Right lobe of liver (tissue), 6 donors: ENCODE data around the gene CDC25A. TPM values are rescaled to one million over a fixed set of nuclear protein-coding genes. Genes with fewer than 3 reads are reported as not detected.
A peak's percentile ranks its signal among the peaks of the same experiment; 100 is the strongest.
"Not testable (repeated sequence)": the region's sequence is repeated elsewhere in the genome, so short reads cannot be mapped to it uniquely, and the experiment has no call there.

Experiments used
- ATAC-seq, 4 donors: fragments of 200-7000 bp; cut with Tn5 transposase; one replicate each; pipeline ENCODE4 v1.9.1; 2020; ENCODE audit warnings: mild to moderate bottlenecking in 4 of 4, moderate library complexity in 4 of 4
- DNase-seq, 3 donors: peaks; one replicate each; pipeline ENCODE4 v3.0.0-alpha.2; 2020
- H3K27ac ChIP-seq, 3 donors: fragments of 200-600 bp; one replicate each; pipeline ENCODE4 v1.8.0; 2022
- H3K27me3 ChIP-seq, 2 donors: fragments of 200-600 bp; one replicate each; pipeline ENCODE4 v1.8.0; 2022
- H3K36me3 ChIP-seq, 4 donors: fragments of 200-600 bp; sonication (generic) in 1 of 4; one replicate each; pipeline versions ENCODE4 v1.5.1 to v1.8.0; 2017 to 2022; ENCODE audit warnings: control low read depth in 1 of 4
- H3K4me1 ChIP-seq, 4 donors: fragments of 200-600 bp; sonication (generic) in 1 of 4; one replicate each; pipeline versions ENCODE4 v1.5.1 to v1.8.0; 2017 to 2022; ENCODE audit warnings: control low read depth in 1 of 4
- H3K4me3 ChIP-seq, 3 donors: fragments of 200-600 bp; one replicate each; pipeline ENCODE4 v1.8.0; 2022
- H3K9me3 ChIP-seq, 4 donors: fragments of 200-600 bp; sonication (generic) in 1 of 4; one replicate each; pipeline versions ENCODE4 v1.5.1 to v1.8.0; 2017 to 2022; ENCODE audit warnings: control low read depth in 1 of 4
- POLR2A ChIP-seq: fragments of 450-650 bp; IDR thresholded peaks from one replicate; pipeline ENCODE4 v1.6.1; 2017; ENCODE audit warnings: antibody characterized with exemption, mild to moderate bottlenecking
- WGBS: methylation state at CpG from one replicate; pipeline ENCODE4 v1.1.6; 2018; ENCODE audit warnings: low coverage, low lambda C conversion rate; ENCODE audit not compliant: insufficient coverage; ENCODE audit errors: missing lambda C conversion rate; 5-methylcytosine and 5-hydroxymethylcytosine counted together
- intact Hi-C, 2 donors: fragments of 100-400 bp; cut with DNase I; formaldehyde crosslinking; loops; one replicate each; pipeline versions ENCODE4 v1.11.2 to v1.14.1; 2022
- total RNA-seq, 6 experiments: library from RNA; depleted of rRNA in 2 of 6; stranded (reverse); fragments of >200 nt in 2 of 6; fragmentation: NEBNext Ultra II Directional in 3 of 6; extraction: Animal tissue kit (Norgen Biotek cat#: 25700) in 3 of 6; gene quantifications; one replicate each; pipeline versions ENCODE4 v1.1.0 to v1.2.4, GENCODE V29; 2016 to 2023
- TF ChIP-seq, protein P1 (sequence below), 4 donors: fragments of 200-600 bp in 3 of 4; fragments of 450-650 bp in 1 of 4; IDR thresholded peaks; one replicate each; pipeline versions ENCODE4 v1.5.1 to v1.8.0; 2016 to 2022; ENCODE audit warnings: antibody characterized with exemption in 4 of 4, mild to moderate bottlenecking in 2 of 4
- donor health status: DM: no; HTN: yes; CAD: no.
- donor health status: DM: no; HTN: no; CAD: no.
- donor health status: DM: no; HTN: no; CAD: no.
- donor health status: DM: no; HTN: yes; CAD: no.
- donor health status: DM: no; HTN: yes; CAD: no.

The CDC25A gene
- total RNA-seq, 6 experiments from 2014 or later, result 0.27 to 8.8 (median 0.56) TPM

DNA sequence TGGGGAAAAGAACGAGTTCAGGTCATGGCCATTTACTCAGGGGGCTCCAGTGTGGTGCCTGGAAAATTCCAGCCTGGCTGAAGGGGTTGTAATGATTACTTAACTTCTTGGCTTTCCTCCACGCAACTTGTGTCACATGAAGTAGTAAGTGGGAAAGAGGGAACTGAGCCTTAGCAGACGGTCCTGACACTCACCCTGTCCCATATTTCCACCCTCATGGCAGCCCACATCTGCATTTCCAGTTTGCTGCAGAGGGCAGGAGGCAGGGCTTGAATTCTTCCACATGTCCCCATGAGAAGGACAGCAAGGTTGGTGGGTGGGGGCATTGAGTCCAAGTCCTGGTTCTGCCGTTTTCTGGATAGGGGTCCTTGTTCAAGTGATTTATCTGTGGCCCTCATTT is 27.2 kb upstream of the CDC25A start:
- H3K4me1 ChIP-seq, result no peaks in the 10 kb centered on the region
- H3K27me3 ChIP-seq, result no peaks in the 10 kb centered on the region
- H3K4me3 ChIP-seq, result no peak overlapping the region
- 17% methylated on average over 3 of the region's 4 CpGs for WGBS
- intact Hi-C loops, result no loop called here
- no peaks in the 10 kb centered on the region for H3K36me3 ChIP-seq
- DNase-seq (no peak), ATAC-seq (peak; percentile 64 to 84 (median 72))
- peak overlapping the region in 1 of 3 donors; percentile 8 for H3K27ac ChIP-seq
- no peak for TF ChIP-seq POLR2A
- TF ChIP-seq, protein P1, sequence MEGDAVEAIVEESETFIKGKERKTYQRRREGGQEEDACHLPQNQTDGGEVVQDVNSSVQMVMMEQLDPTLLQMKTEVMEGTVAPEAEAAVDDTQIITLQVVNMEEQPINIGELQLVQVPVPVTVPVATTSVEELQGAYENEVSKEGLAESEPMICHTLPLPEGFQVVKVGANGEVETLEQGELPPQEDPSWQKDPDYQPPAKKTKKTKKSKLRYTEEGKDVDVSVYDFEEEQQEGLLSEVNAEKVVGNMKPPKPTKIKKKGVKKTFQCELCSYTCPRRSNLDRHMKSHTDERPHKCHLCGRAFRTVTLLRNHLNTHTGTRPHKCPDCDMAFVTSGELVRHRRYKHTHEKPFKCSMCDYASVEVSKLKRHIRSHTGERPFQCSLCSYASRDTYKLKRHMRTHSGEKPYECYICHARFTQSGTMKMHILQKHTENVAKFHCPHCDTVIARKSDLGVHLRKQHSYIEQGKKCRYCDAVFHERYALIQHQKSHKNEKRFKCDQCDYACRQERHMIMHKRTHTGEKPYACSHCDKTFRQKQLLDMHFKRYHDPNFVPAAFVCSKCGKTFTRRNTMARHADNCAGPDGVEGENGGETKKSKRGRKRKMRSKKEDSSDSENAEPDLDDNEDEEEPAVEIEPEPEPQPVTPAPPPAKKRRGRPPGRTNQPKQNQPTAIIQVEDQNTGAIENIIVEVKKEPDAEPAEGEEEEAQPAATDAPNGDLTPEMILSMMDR (IDR thresholded peaks at IDR 0.05), result no peak
- no peaks in the 10 kb centered on the region for H3K9me3 ChIP-seq

DNA sequence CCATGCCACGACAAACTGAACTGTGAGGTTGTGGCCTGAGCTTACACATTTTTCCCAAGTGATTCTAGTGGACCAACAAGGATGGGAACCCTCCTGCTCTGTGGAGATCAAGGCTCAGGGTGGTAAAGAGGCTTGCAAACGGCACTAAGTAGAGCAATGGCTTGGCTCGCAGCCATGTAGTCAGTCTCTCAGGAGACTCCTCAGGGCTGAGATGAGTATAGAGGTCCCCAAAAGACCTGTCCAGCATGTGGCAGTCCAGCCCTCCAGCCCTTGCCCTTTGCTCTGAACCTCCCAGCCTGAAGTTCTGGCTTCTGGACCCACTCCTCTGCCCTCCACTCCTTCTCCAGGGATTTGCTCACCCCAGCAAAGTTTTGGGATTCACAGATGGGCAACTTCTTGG is 26.8 kb upstream of the CDC25A start:
- H3K27me3 ChIP-seq, result no peaks in the 10 kb centered on the region
- H3K9me3 ChIP-seq, result no peaks in the 10 kb centered on the region
- WGBS, result 38% methylated on average over 2 of the region's 3 CpGs
- H3K4me1 ChIP-seq, result no peaks in the 10 kb centered on the region
- TF ChIP-seq POLR2A, result no peak
- TF ChIP-seq, protein P1 (IDR thresholded peaks at IDR 0.05), result no peak
- H3K4me3 ChIP-seq, result no peak overlapping the region
- H3K27ac ChIP-seq, result peak overlapping the region in 1 of 3 donors; percentile 8
- ATAC-seq (peak; percentile 15 to 60 (median 50)), DNase-seq (no peak)
- no peaks in the 10 kb centered on the region for H3K36me3 ChIP-seq
- intact Hi-C loops, result no loop called here

DNA sequence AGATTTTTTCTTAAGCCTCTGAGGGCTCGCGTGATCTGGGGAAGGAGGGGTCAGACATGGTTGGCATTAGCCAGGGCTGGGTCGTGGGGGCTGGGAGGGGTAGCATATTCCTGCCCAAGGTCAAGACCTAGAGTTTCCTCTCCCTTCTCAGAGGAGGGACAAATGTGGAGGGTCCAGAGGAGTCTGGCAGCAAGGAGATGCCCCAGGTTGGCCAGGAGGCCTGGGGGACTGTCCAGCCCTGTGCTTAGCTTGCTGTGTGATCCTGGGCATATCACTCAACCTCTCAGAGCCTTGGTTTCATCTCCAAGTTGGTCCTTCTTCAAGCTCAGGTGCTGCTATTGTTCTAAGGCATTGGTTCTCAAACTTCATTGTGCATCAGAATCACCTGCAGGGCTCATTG is 26.0 kb upstream of the CDC25A start:
- ATAC-seq (no peak), DNase-seq (no peak)
- Histone ChIP-seq H3K4me1 (no peaks in the 10 kb centered on the region), H3K27ac (no peak overlapping the region), H3K36me3 (no peaks in the 10 kb centered on the region), H3K9me3 (no peaks in the 10 kb centered on the region), H3K4me3 (no peak overlapping the region), H3K27me3 (no peaks in the 10 kb centered on the region)
- WGBS, result 87% methylated on average over 3 of the region's 3 CpGs
- intact Hi-C loops, result no loop called here
- TF ChIP-seq POLR2A, result no peak
- TF ChIP-seq, protein P1 (IDR thresholded peaks at IDR 0.05), result no peak

DNA sequence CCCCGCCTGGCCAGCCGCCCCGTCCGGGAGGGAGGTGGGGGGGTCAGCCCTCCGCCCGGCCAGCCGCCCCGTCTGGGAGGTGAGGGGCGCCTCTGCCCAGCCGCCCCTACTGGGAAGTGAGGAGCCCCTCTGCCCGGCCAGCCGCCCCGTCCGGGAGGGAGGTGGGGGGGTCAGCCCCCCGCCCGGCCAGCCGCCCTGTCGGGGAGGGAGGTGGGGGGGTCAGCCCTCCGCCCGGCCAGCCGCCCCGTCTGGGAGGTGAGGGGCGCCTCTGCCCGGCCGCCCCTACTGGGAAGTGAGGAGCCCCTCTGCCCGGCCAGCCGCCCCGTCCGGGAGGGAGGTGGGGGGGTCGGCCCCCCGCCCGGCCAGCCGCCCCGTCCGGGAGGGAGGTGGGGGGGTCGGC is 23.6 kb upstream of the CDC25A start:
- H3K27me3 ChIP-seq, ATAC-seq, H3K4me3 ChIP-seq, intact Hi-C loops, H3K36me3 ChIP-seq, H3K9me3 ChIP-seq, H3K27ac ChIP-seq, DNase-seq, H3K4me1 ChIP-seq: not testable (repeated sequence)
- WGBS, result no CpG with 5 or more reads among the region's 36 CpGs

DNA sequence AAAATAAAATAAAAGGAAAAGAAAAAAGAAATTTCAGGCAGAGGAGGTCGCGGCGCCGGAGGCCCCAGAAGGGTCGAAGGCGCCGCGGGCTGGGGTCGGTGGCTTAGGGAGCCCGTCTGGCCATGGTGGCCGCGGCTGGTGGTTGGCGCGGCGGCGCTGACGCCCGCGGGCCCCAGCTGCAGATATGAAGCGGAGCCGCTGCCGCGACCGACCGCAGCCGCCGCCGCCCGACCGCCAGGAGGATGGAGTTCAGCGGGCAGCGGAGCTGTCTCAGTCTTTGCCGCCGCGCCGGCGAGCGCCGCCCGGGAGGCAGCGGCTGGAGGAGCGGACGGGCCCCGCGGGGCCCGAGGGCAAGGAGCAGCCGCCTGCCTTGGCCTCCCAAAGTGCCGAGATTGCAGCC is 22.3 kb upstream of the CDC25A start:
- H3K4me3 ChIP-seq, H3K27me3 ChIP-seq, intact Hi-C loops, ATAC-seq, H3K36me3 ChIP-seq, H3K4me1 ChIP-seq, H3K9me3 ChIP-seq, H3K27ac ChIP-seq, DNase-seq: not testable (repeated sequence)
- WGBS, result no CpG with 5 or more reads among the region's 48 CpGs

DNA sequence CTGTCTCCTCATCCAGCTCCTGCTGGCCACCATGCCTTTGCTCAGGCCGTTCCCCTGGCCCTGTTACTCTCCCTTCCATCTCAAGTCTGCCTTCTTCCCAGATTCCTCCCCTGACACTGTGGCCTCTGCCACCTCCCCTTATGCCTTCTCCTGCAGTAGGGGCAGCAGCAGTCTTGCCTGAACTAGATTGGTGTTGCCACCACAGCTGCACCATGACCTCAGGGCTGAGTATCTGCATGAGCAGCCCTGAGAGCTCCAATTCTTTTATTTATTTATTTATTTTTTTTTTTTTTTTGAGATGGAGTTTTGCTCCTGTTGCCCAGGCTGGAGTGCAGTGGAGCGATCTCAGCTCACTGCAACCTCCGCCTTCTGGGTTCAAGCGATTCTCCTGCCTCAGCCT is 21.2 kb upstream of the CDC25A start:
- TF ChIP-seq POLR2A, result no peak
- TF ChIP-seq, protein P1 (IDR thresholded peaks at IDR 0.05), result no peak

More for the DNA sequence above, 21.2 kb upstream of the CDC25A start:
- Histone ChIP-seq H3K27ac (no peak overlapping the region), H3K4me1 (no peaks in the 10 kb centered on the region), H3K27me3 (no peaks in the 10 kb centered on the region), H3K9me3 (no peaks in the 10 kb centered on the region), H3K36me3 (no peaks in the 10 kb centered on the region), H3K4me3 (no peak overlapping the region)
- DNase-seq, result no peak
- WGBS, result 91% methylated on average over 4 of the region's 4 CpGs
- intact Hi-C loops, result no loop called here
- ATAC-seq, result no peak
